Liver (tissue), 9 donors: ENCODE measurements around the gene SSX5. TPM values are rescaled to one million over a fixed set of nuclear protein-coding genes. Genes with fewer than 3 reads are reported as not detected.
"Not testable (repeated sequence)": the region's sequence is repeated elsewhere in the genome, so short reads cannot be mapped to it uniquely, and the experiment has no call there.

Experiments used
- DNase-seq: peaks from one replicate; pipeline ENCODE4 v3.0.0-alpha.2; 2017; ENCODE audit warnings: low spot score
- H3K27ac ChIP-seq, 2 donors: one replicate each; pipeline ENCODE4 v1.7.0; 2013; ENCODE audit warnings: inconsistent platforms in 2 of 2, low read length in 2 of 2, control low read depth in 1 of 2, low read depth in 1 of 2, mild to moderate bottlenecking in 1 of 2
- H3K27me3 ChIP-seq, 4 donors: one replicate each; pipeline versions ENCODE4 v1.6.1 to v1.7.0; 2013; ENCODE audit warnings: low read length in 3 of 4, inconsistent platforms in 1 of 4, mild to moderate bottlenecking in 1 of 4, moderate library complexity in 1 of 4; ENCODE audit not compliant: control insufficient read depth in 4 of 4, insufficient read depth in 4 of 4
- H3K36me3 ChIP-seq, 4 donors: one replicate each; pipeline versions ENCODE4 v1.6.1 to v1.7.0; 2013; ENCODE audit warnings: low read length in 3 of 4, mild to moderate bottlenecking in 3 of 4, low read depth in 1 of 4, moderate library complexity in 1 of 4; ENCODE audit not compliant: control insufficient read depth in 4 of 4, insufficient read depth in 3 of 4
- H3K4me1 ChIP-seq, 4 donors: one replicate each; pipeline versions ENCODE4 v1.6.1 to v1.7.0; 2013; ENCODE audit warnings: low read length in 3 of 4, mild to moderate bottlenecking in 3 of 4, moderate library complexity in 1 of 4; ENCODE audit not compliant: control insufficient read depth in 4 of 4, insufficient read depth in 4 of 4
- H3K4me3 ChIP-seq, 3 donors: one replicate each; pipeline versions ENCODE4 v1.6.1 to v1.7.0; 2013; ENCODE audit warnings: low read length in 3 of 3, control low read depth in 1 of 3, low read depth in 1 of 3, mild to moderate bottlenecking in 1 of 3
- H3K9ac ChIP-seq, 2 donors: one replicate each; pipeline ENCODE4 v1.7.0; 2013; ENCODE audit warnings: low read length in 2 of 2, mild to moderate bottlenecking in 2 of 2, moderate library complexity in 2 of 2, control low read depth in 1 of 2, low read depth in 1 of 2
- H3K9me3 ChIP-seq, 4 donors: one replicate each; pipeline versions ENCODE4 v1.6.1 to v1.7.0; 2013; ENCODE audit warnings: low read length in 3 of 4; ENCODE audit not compliant: control insufficient read depth in 4 of 4
- ATF3 ChIP-seq: IDR thresholded peaks from 2 replicates; pipeline ENCODE4 v1.6.1; 2016; ENCODE audit warnings: antibody characterized with exemption
- CTCF ChIP-seq: fragments of 150-350 bp; IDR thresholded peaks from 2 replicates; pipeline ENCODE4 v1.5.1; 2017; ENCODE audit warnings: improper control_type of control experiment, low read depth, low read length; ENCODE audit not compliant: missing input control
- EGR1 ChIP-seq, 2 donors: IDR thresholded peaks; 2 replicates each; pipeline ENCODE4 v1.6.1; 2016 to 2018; ENCODE audit warnings: antibody characterized with exemption in 2 of 2, low read depth in 2 of 2
- FOXA1 ChIP-seq: IDR thresholded peaks from 2 replicates; pipeline ENCODE4 v1.6.1; 2016; ENCODE audit warnings: antibody characterized with exemption
- FOXA2 ChIP-seq: IDR thresholded peaks from 2 replicates; pipeline ENCODE4 v1.6.1; 2016; ENCODE audit warnings: antibody characterized with exemption
- GABPA ChIP-seq, 2 donors: IDR thresholded peaks in 1 of 2; conservative IDR thresholded peaks in 1 of 2; 2 replicates each; pipeline ENCODE4 v1.6.1; 2016; ENCODE audit warnings: antibody characterized with exemption in 2 of 2, mild to moderate bottlenecking in 1 of 2, moderate library complexity in 1 of 2
- HNF4A ChIP-seq, 2 donors: conservative IDR thresholded peaks; 2 replicates each; pipeline ENCODE4 v1.6.1; 2016; ENCODE audit warnings: antibody characterized with exemption in 2 of 2, mild to moderate bottlenecking in 2 of 2
- HNF4G ChIP-seq: IDR thresholded peaks from 2 replicates; pipeline ENCODE4 v1.6.1; 2016; ENCODE audit warnings: antibody characterized with exemption
- JUND ChIP-seq, 2 donors: IDR thresholded peaks; 2 replicates each; pipeline ENCODE4 v1.6.1; 2016; ENCODE audit warnings: antibody characterized with exemption in 2 of 2
- MAX ChIP-seq: IDR thresholded peaks from 2 replicates; pipeline ENCODE4 v1.6.1; 2016; ENCODE audit warnings: antibody characterized with exemption
- NR2F2 ChIP-seq: IDR thresholded peaks from 2 replicates; pipeline ENCODE4 v1.6.1; 2016; ENCODE audit warnings: antibody characterized with exemption
- RAD21 ChIP-seq, 2 donors: IDR thresholded peaks; 2 replicates each; pipeline ENCODE4 v1.6.1; 2016; ENCODE audit warnings: antibody characterized with exemption in 2 of 2, mild to moderate bottlenecking in 2 of 2
- REST ChIP-seq: IDR thresholded peaks from 2 replicates; pipeline ENCODE4 v1.6.1; 2016; ENCODE audit warnings: antibody characterized with exemption, mild to moderate bottlenecking
- RXRA ChIP-seq, 2 donors: IDR thresholded peaks; 2 replicates each; pipeline ENCODE4 v1.6.1; 2017 to 2018; ENCODE audit warnings: antibody characterized with exemption in 2 of 2, mild to moderate bottlenecking in 1 of 2
- SP1 ChIP-seq: IDR thresholded peaks from 2 replicates; pipeline ENCODE4 v1.6.1; 2018; ENCODE audit warnings: antibody characterized with exemption, mild to moderate bottlenecking
- TAF1 ChIP-seq: conservative IDR thresholded peaks from 2 replicates; pipeline ENCODE4 v1.6.1; 2016; ENCODE audit warnings: antibody characterized with exemption, mild to moderate bottlenecking
- YY1 ChIP-seq: IDR thresholded peaks from 2 replicates; pipeline ENCODE4 v1.6.1; 2016; ENCODE audit warnings: antibody characterized with exemption, mild to moderate bottlenecking
- ZBTB33 ChIP-seq: IDR thresholded peaks from 2 replicates; pipeline ENCODE4 v1.6.1; 2016; ENCODE audit warnings: antibody characterized with exemption
- WGBS: extraction: QIAGEN DNeasy Blood & Tissue Kit; methylation state at CpG from one replicate; pipeline ENCODE4 v1.1.7; 2013; 5-methylcytosine and 5-hydroxymethylcytosine counted together
- polyA plus RNA-seq, 2 donors: library from polyadenylated mRNA; stranded (reverse) in 1 of 2; unstranded in 1 of 2; fragments of 200-250 nt in 1 of 2; fragments of >200 nt in 1 of 2; fragmentation: Nextera tagmentation in 1 of 2; extraction: Ambion mirVana in 1 of 2; gene quantifications; one replicate each; pipeline versions ENCODE4 v1.2.1 to v1.2.3, GENCODE V29; 2013 to 2015
- total RNA-seq, 2 donors: library from RNA; depleted of rRNA; stranded (reverse); fragments of >200 nt; gene quantifications; one replicate each; pipeline ENCODE4 v1.2.3, GENCODE V29; 2014
- donor health status: healthy.
- donor health status: healthy.
- donor health status: healthy.
- donor health status: healthy.
- donor health status: healthy.

SSX5 gene
- total and polyA plus RNA-seq, 4 donors = not detected

GRCh38 chrX:48153769-48154168 lies 42.8 kb downstream of the SSX5 start:
- Histone ChIP-seq H3K4me3 (no peak overlapping the region), H3K27ac (no peak overlapping the region), H3K36me3 (no peaks in the 10 kb centered on the region), H3K27me3 (no peaks in the 10 kb centered on the region), H3K4me1 (no peaks in the 10 kb centered on the region), H3K9me3 (no peaks in the 10 kb centered on the region), H3K9ac (no peak overlapping the region)
- DNase-seq = no peak
- TF ChIP-seq NR2F2 (no peak), FOXA2 (no peak), ZBTB33 (no peak), SP1 (no peak), RXRA (IDR thresholded peaks at IDR 0.05) (no peak), REST (no peak), YY1 (no peak), JUND (IDR thresholded peaks at IDR 0.05) (no peak), ATF3 (no peak), GABPA (IDR thresholded peaks at IDR 0.05 in 1 of 2, conservative IDR thresholded peaks at IDR 0.05 in 1 of 2) (no peak), MAX (no peak), RAD21 (IDR thresholded peaks at IDR 0.05) (no peak), HNF4G (no peak), FOXA1 (no peak), HNF4A (conservative IDR thresholded peaks at IDR 0.05) (no peak), CTCF (no peak), TAF1 (no peak), EGR1 (IDR thresholded peaks at IDR 0.05; ENCODE audit: low read depth in 2 of 2) (no peak)
- WGBS = 84% methylated on average over 10 of the region's 10 CpGs

GRCh38 chrX:48142697-48143096 lies 53.9 kb downstream of the SSX5 start:
- not testable (repeated sequence) for H3K27ac ChIP-seq, H3K27me3 ChIP-seq, DNase-seq, H3K9ac ChIP-seq, H3K4me3 ChIP-seq, H3K4me1 ChIP-seq, H3K36me3 ChIP-seq, H3K9me3 ChIP-seq
- WGBS = 69% methylated on average over 11 of the region's 11 CpGs

GRCh38 chrX:48141810-48142508 lies 54.6 kb downstream of the SSX5 start:
- H3K9ac ChIP-seq, H3K36me3 ChIP-seq, H3K4me3 ChIP-seq, H3K9me3 ChIP-seq, H3K4me1 ChIP-seq, H3K27ac ChIP-seq, DNase-seq, H3K27me3 ChIP-seq: not testable (repeated sequence)
- WGBS = 70% methylated on average over 1 of the region's 2 CpGs

GRCh38 chrX:48139076-48139475 lies 57.5 kb downstream of the SSX5 start:
- not testable (repeated sequence) for H3K9me3 ChIP-seq, H3K27ac ChIP-seq, H3K4me1 ChIP-seq, DNase-seq, H3K4me3 ChIP-seq, H3K27me3 ChIP-seq, H3K9ac ChIP-seq, H3K36me3 ChIP-seq
- WGBS = 97% methylated on average over 25 of the region's 33 CpGs
